Body of pancreas (tissue), 4 donors: ENCODE results near the gene YBX3.

ENCODE experiments used
- POLR2A ChIP-seq, 3 donors: fragments of 450-650 bp; IDR thresholded peaks; one replicate each; pipeline ENCODE4 v1.6.1; 2016; ENCODE audit warnings: antibody characterized with exemption in 3 of 3, mild to moderate bottlenecking in 2 of 3
- TF ChIP-seq, protein P1 (sequence below), 7 experiments: fragments of 450-650 bp in 4 of 7; fragments of 200-600 bp in 3 of 7; sonication (generic) in 3 of 7; IDR thresholded peaks; one replicate each; pipeline ENCODE4 v1.5.1; 2016 to 2019; ENCODE audit warnings: antibody characterized with exemption in 7 of 7

- TF ChIP-seq, protein P1, sequence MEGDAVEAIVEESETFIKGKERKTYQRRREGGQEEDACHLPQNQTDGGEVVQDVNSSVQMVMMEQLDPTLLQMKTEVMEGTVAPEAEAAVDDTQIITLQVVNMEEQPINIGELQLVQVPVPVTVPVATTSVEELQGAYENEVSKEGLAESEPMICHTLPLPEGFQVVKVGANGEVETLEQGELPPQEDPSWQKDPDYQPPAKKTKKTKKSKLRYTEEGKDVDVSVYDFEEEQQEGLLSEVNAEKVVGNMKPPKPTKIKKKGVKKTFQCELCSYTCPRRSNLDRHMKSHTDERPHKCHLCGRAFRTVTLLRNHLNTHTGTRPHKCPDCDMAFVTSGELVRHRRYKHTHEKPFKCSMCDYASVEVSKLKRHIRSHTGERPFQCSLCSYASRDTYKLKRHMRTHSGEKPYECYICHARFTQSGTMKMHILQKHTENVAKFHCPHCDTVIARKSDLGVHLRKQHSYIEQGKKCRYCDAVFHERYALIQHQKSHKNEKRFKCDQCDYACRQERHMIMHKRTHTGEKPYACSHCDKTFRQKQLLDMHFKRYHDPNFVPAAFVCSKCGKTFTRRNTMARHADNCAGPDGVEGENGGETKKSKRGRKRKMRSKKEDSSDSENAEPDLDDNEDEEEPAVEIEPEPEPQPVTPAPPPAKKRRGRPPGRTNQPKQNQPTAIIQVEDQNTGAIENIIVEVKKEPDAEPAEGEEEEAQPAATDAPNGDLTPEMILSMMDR (IDR thresholded peaks at IDR 0.05), result no peak
- no peak for TF ChIP-seq POLR2A (IDR thresholded peaks at IDR 0.05)
Observed at GRCh38 chr12:10716704-10717315, 6.3 kb downstream of the YBX3 start.
